GM23338 (cell line): ENCODE results near the gene MED16. TPM values are rescaled to one million over a fixed set of nuclear protein-coding genes. Genes with fewer than 3 reads are reported as not detected.
"Not testable (repeated sequence)": the region's sequence is repeated elsewhere in the genome, so short reads cannot be mapped to it uniquely, and the experiment has no call there.

ENCODE experiments used
- ATAC-seq: fragments of 200-7000 bp; cut with Tn5 transposase; 3 replicates; pipeline ENCODE4 v1.9.1; 2020
- DNase-seq: peaks from one replicate; pipeline ENCODE4 v3.0.0-alpha.2; 2015; ENCODE audit warnings: low spot score
- H2AFZ ChIP-seq: fragments of 200-600 bp; sonication (generic); 2 replicates; pipeline ENCODE4 v1.8.0; 2016; ENCODE audit warnings: antibody characterized with exemption, mild to moderate bottlenecking, moderate library complexity
- H3F3A ChIP-seq: fragments of 200-600 bp; sonication (generic); replicated peaks from 2 replicates; pipeline ENCODE4 v1.8.0; 2017; ENCODE audit warnings: antibody characterized with exemption, mixed run types, low read depth
- H3K27ac ChIP-seq: fragments of 200-600 bp; sonication (generic); 2 replicates; pipeline ENCODE4 v1.6.1; 2016; ENCODE audit warnings: low read depth
- H3K27me3 ChIP-seq: fragments of 200-600 bp; sonication (generic); 2 replicates; pipeline ENCODE4 v1.8.0; 2016; ENCODE audit warnings: mild to moderate bottlenecking, mixed run types, moderate library complexity; ENCODE audit not compliant: insufficient read depth
- H3K36me3 ChIP-seq: fragments of 200-600 bp; sonication (generic); 2 replicates; pipeline ENCODE4 v1.8.0; 2016; ENCODE audit warnings: mild to moderate bottlenecking; ENCODE audit not compliant: insufficient read depth
- H3K4me1 ChIP-seq: fragments of 200-600 bp; sonication (generic); 2 replicates; pipeline ENCODE4 v1.8.0; 2016; ENCODE audit warnings: mild to moderate bottlenecking, moderate library complexity; ENCODE audit not compliant: insufficient read depth
- H3K4me2 ChIP-seq: fragments of 200-600 bp; sonication (generic); 2 replicates; pipeline ENCODE4 v1.7.1; 2017; ENCODE audit warnings: mixed run types
- H3K4me3 ChIP-seq: fragments of 200-600 bp; sonication (generic); 2 replicates; pipeline ENCODE4 v1.6.1; 2016; ENCODE audit warnings: mixed run types
- H3K79me2 ChIP-seq: fragments of 200-600 bp; sonication (generic); replicated peaks from 2 replicates; pipeline ENCODE4 v1.8.0; 2017; ENCODE audit warnings: mild to moderate bottlenecking; ENCODE audit not compliant: insufficient read depth
- H3K9me2 ChIP-seq: fragments of 200-600 bp; sonication (generic); 2 replicates; pipeline ENCODE4 v1.8.0; 2017; ENCODE audit not compliant: insufficient read depth
- H4K20me1 ChIP-seq: fragments of 200-600 bp; sonication (generic); replicated peaks from 2 replicates; pipeline ENCODE4 v1.8.0; 2017; ENCODE audit warnings: mild to moderate bottlenecking; ENCODE audit not compliant: insufficient read depth
- H3K27ac Mint-ChIP-seq: 2 replicates; pipeline ENCODE4 v1.8.0; 2020; ENCODE audit warnings: inconsistent platforms, mild to moderate bottlenecking, moderate library complexity, mixed read lengths
- H3K27me3 Mint-ChIP-seq: 3 replicates; pipeline ENCODE4 v1.8.0; 2022; ENCODE audit warnings: low read depth, mild to moderate bottlenecking, moderate library complexity, mixed read lengths, inconsistent platforms; ENCODE audit not compliant: insufficient read depth, poor library complexity
- H3K36me3 Mint-ChIP-seq: 3 replicates; pipeline ENCODE4 v1.8.0; 2021; ENCODE audit warnings: low read depth, mild to moderate bottlenecking, inconsistent platforms, moderate library complexity, mixed read lengths
- H3K4me1 Mint-ChIP-seq: 3 replicates; pipeline ENCODE4 v1.8.0; 2020; ENCODE audit warnings: mild to moderate bottlenecking, inconsistent platforms, mixed read lengths
- H3K4me3 Mint-ChIP-seq: 3 replicates; pipeline ENCODE4 v1.8.0; 2021; ENCODE audit warnings: moderate library complexity, mild to moderate bottlenecking, inconsistent platforms, mixed read lengths
- H3K9me3 Mint-ChIP-seq: 3 replicates; pipeline ENCODE4 v1.8.0; 2020; ENCODE audit warnings: moderate library complexity, mild to moderate bottlenecking, inconsistent platforms, mixed read lengths
- EZH2 ChIP-seq: fragments of 200-600 bp; sonication (generic); IDR thresholded peaks from one replicate; pipeline ENCODE4 v1.8.0; 2017; ENCODE audit warnings: antibody characterized with exemption, mild to moderate bottlenecking, low read depth; ENCODE audit not compliant: unreplicated experiment
- NANOG ChIP-seq: IDR thresholded peaks from 2 replicates; pipeline ENCODE4 v1.6.1; 2016; ENCODE audit warnings: antibody characterized with exemption, borderline replicate concordance
- STAT1 ChIP-seq: IDR thresholded peaks from one replicate; pipeline ENCODE4 v1.6.1; 2016; ENCODE audit warnings: antibody characterized with exemption; ENCODE audit not compliant: unreplicated experiment
- polyA plus RNA-seq: library from polyadenylated mRNA; unstranded; fragments of >200 nt; fragmentation: Nextera tagmentation; extraction: Ambion mirVana; gene quantifications from 2 replicates; pipeline ENCODE4 v1.2.1, GENCODE V29; 2016
- small RNA-seq: library from RNA; depleted of rRNA; stranded (forward); fragments of <200 nt; gene quantifications from one replicate; pipeline ENCODE3, GENCODE V24; 2014; ENCODE audit warnings: low replicate concordance
- total RNA-seq: library from RNA; depleted of rRNA; stranded (reverse); fragments of >200 nt; shearing (Covaris generic); gene quantifications from 2 replicates; pipeline ENCODE4 v1.2.3, GENCODE V29; 2014; rRNA removed
- TF ChIP-seq, protein P1 (sequence below): fragments of 250-450 bp; sonication (Bioruptor Pico); IDR thresholded peaks from 2 replicates; pipeline ENCODE4 v1.5.0; 2020; ENCODE audit warnings: mild to moderate bottlenecking, moderate library complexity
- TF ChIP-seq, protein P2 (sequence below): IDR thresholded peaks from 2 replicates; pipeline ENCODE4 v1.6.1; 2016; ENCODE audit warnings: antibody characterized with exemption

The MED16 gene
- total and polyA plus RNA-seq, 2 experiments from 2014 or later, result 52.7 to 73.6 TPM

DNA sequence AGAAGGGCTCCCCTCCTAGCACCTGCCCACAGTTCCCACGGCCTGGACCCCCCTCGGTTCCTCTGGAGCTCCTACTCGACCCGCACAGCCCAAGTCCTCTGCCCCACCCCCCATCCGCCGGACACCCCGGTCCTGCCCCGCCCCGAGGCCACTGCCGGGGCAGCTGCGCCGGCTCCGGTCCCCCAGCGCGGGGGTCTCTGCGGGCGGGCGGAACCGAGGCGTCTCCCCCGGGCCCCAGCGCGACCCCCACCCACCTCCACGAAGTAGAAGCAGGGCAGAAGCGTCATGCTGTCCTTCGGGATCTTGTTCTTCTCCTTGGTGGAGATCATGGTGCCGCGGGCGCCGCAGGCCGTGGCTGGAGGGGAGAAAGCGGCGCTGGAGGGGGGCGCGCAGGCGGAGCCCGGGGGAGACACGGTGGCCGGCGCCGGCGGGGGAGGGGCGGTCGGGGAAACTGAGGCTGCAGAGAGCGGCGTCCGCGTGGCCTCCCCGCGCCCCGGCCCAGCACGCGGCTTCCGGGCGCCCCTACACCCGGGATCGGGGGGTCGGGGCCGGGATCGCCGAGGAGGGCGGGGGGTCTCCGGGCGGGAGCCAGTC lies 71.7 kb downstream of the MED16 start (continued):
- TF ChIP-seq, protein P1, sequence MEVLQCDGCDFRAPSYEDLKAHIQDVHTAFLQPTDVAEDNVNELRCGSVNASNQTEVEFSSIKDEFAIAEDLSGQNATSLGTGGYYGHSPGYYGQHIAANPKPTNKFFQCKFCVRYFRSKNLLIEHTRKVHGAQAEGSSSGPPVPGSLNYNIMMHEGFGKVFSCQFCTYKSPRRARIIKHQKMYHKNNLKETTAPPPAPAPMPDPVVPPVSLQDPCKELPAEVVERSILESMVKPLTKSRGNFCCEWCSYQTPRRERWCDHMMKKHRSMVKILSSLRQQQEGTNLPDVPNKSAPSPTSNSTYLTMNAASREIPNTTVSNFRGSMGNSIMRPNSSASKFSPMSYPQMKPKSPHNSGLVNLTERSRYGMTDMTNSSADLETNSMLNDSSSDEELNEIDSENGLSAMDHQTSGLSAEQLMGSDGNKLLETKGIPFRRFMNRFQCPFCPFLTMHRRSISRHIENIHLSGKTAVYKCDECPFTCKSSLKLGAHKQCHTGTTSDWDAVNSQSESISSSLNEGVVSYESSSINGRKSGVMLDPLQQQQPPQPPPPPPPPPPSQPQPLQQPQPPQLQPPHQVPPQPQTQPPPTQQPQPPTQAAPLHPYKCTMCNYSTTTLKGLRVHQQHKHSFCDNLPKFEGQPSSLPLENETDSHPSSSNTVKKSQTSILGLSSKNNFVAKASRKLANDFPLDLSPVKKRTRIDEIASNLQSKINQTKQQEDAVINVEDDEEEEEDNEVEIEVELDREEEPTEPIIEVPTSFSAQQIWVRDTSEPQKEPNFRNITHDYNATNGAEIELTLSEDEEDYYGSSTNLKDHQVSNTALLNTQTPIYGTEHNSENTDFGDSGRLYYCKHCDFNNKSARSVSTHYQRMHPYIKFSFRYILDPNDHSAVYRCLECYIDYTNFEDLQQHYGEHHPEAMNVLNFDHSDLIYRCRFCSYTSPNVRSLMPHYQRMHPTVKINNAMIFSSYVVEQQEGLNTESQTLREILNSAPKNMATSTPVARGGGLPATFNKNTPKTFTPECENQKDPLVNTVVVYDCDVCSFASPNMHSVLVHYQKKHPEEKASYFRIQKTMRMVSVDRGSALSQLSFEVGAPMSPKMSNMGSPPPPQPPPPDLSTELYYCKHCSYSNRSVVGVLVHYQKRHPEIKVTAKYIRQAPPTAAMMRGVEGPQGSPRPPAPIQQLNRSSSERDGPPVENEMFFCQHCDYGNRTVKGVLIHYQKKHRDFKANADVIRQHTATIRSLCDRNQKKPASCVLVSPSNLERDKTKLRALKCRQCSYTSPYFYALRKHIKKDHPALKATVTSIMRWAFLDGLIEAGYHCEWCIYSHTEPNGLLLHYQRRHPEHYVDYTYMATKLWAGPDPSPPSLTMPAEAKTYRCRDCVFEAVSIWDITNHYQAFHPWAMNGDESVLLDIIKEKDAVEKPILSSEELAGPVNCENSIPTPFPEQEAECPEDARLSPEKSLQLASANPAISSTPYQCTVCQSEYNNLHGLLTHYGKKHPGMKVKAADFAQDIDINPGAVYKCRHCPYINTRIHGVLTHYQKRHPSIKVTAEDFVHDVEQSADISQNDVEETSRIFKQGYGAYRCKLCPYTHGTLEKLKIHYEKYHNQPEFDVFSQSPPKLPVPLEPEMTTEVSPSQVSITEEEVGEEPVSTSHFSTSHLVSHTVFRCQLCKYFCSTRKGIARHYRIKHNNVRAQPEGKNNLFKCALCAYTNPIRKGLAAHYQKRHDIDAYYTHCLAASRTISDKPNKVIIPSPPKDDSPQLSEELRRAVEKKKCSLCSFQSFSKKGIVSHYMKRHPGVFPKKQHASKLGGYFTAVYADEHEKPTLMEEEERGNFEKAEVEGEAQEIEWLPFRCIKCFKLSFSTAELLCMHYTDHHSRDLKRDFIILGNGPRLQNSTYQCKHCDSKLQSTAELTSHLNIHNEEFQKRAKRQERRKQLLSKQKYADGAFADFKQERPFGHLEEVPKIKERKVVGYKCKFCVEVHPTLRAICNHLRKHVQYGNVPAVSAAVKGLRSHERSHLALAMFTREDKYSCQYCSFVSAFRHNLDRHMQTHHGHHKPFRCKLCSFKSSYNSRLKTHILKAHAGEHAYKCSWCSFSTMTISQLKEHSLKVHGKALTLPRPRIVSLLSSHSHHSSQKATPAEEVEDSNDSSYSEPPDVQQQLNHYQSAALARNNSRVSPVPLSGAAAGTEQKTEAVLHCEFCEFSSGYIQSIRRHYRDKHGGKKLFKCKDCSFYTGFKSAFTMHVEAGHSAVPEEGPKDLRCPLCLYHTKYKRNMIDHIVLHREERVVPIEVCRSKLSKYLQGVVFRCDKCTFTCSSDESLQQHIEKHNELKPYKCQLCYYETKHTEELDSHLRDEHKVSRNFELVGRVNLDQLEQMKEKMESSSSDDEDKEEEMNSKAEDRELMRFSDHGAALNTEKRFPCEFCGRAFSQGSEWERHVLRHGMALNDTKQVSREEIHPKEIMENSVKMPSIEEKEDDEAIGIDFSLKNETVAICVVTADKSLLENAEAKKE, result no peak
- TF ChIP-seq EZH2 (no peak), STAT1 (no peak), NANOG (no peak)
- TF ChIP-seq, protein P2, sequence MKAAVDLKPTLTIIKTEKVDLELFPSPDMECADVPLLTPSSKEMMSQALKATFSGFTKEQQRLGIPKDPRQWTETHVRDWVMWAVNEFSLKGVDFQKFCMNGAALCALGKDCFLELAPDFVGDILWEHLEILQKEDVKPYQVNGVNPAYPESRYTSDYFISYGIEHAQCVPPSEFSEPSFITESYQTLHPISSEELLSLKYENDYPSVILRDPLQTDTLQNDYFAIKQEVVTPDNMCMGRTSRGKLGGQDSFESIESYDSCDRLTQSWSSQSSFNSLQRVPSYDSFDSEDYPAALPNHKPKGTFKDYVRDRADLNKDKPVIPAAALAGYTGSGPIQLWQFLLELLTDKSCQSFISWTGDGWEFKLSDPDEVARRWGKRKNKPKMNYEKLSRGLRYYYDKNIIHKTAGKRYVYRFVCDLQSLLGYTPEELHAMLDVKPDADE, result no peak

DNA sequence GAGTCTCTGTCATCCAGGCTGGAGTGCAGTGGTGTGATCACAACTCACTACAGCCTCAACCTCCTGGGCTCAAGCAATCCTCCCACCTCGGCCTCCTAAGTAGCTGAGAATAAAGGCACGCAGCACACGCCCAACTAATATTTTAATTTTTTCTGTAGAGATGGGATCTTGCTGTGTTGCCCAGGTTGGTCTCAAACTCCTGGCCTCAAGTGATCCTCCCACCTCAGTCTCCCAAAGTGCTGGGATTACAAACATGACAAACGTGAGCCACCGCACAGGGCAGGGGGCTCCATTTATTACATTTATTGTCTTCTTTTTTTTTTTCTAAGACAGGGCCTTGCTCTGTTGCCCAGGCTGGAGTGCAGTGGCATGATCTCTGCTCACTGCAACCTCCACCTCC lies 72.8 kb downstream of the MED16 start:
- not testable (repeated sequence) for H2AFZ ChIP-seq, H3K36me3 ChIP-seq, ATAC-seq, H4K20me1 ChIP-seq, DNase-seq, H3K9me3 Mint-ChIP-seq, H3K27ac ChIP-seq, H3F3A ChIP-seq, H3K27ac Mint-ChIP-seq, H3K4me1 Mint-ChIP-seq, H3K9me2 ChIP-seq, H3K4me1 ChIP-seq, H3K27me3 ChIP-seq
- Histone ChIP-seq H3K4me2 (peak overlapping the region; percentile 65; the same call in 1 of the 2 replicates), H3K79me2 (peaks cover 23% of the 10 kb centered on the region), H3K4me3 (peak overlapping the region; percentile 84; the same call in 1 of the 2 replicates)
- peak overlapping the region; percentile 29; the same call in 2 of the 3 replicates for H3K4me3 Mint-ChIP-seq
- peaks cover 11% of the 10 kb centered on the region for H3K27me3 Mint-ChIP-seq
- peaks cover 17% of the 10 kb centered on the region for H3K36me3 Mint-ChIP-seq

Small RNA genes lying within 50 kb of the gene (small RNA-seq; reads per million reads assigned to genes)
- gene RNU6-9, result 8.5 reads per million, percentile 96 among the genes with 10 or more reads in this experiment

Other genes starting within 250 kb of the MED16 start
- gene RNF126, start 230.0 kb downstream of the MED16 start, total RNA-seq, result 80.5 and 112 TPM in 2 replicates
- 91.7 and 95.7 TPM in 2 replicates for gene RNF126, start 230.0 kb downstream of the MED16 start, polyA plus RNA-seq
- 10.1 and 12.5 TPM in 2 replicates for gene FSTL3, start 216.8 kb downstream of the MED16 start, total RNA-seq
- gene FSTL3, start 216.8 kb downstream of the MED16 start, polyA plus RNA-seq, result 2.9 and 3.1 TPM in 2 replicates
- not detected in 2 replicates for gene PRSS57, start 197.7 kb downstream of the MED16 start, total RNA-seq
- 0.21 and 0.34 TPM in 2 replicates for gene PRSS57, start 197.7 kb downstream of the MED16 start, polyA plus RNA-seq
- gene PALM, start 184.3 kb downstream of the MED16 start, total RNA-seq, result 21.7 and 26.1 TPM in 2 replicates
- gene PALM, start 184.3 kb downstream of the MED16 start, polyA plus RNA-seq, result 3.8 and 4.8 TPM in 2 replicates
- gene MISP, start 142.1 kb downstream of the MED16 start, total RNA-seq, result 0.23 and 0.28 TPM in 2 replicates
- 0.27 and 0.40 TPM in 2 replicates for gene MISP, start 142.1 kb downstream of the MED16 start, polyA plus RNA-seq
- gene PTBP1, start 95.7 kb downstream of the MED16 start, total RNA-seq, result 539 and 552 TPM in 2 replicates
- gene PTBP1, start 95.7 kb downstream of the MED16 start, polyA plus RNA-seq, result 632 and 705 TPM in 2 replicates
- 74.7 and 81.1 TPM in 2 replicates for gene PLPPR3, start 71.2 kb downstream of the MED16 start, total RNA-seq
- 13.6 and 14.8 TPM in 2 replicates for gene PLPPR3, start 71.2 kb downstream of the MED16 start, polyA plus RNA-seq
- gene AZU1, start 65.3 kb downstream of the MED16 start, total RNA-seq, result 0.50 and 1.4 TPM in 2 replicates
- gene AZU1, start 65.3 kb downstream of the MED16 start, polyA plus RNA-seq, result 0.30 and 0.78 TPM in 2 replicates
- 0.21 and 2.4 TPM in 2 replicates for gene PRTN3, start 52.2 kb downstream of the MED16 start, total RNA-seq
- 0.68 and 0.87 TPM in 2 replicates for gene PRTN3, start 52.2 kb downstream of the MED16 start, polyA plus RNA-seq
- not detected in 2 replicates for gene ELANE, start 40.9 kb downstream of the MED16 start, total RNA-seq
- not detected in 2 replicates for gene ELANE, start 40.9 kb downstream of the MED16 start, polyA plus RNA-seq
- gene CFD, start 33.5 kb downstream of the MED16 start, total RNA-seq, result 0.90 and 3.5 TPM in 2 replicates
- gene CFD, start 33.5 kb downstream of the MED16 start, polyA plus RNA-seq, result 3.4 and 4.7 TPM in 2 replicates
- not detected in 2 replicates for gene RNU6-9, start 297 bp upstream of the MED16 start, total RNA-seq
- gene RNU6-9, start 297 bp upstream of the MED16 start, polyA plus RNA-seq, result not detected in 2 replicates
- 87.1 and 87.8 TPM in 2 replicates for gene R3HDM4, start 20.0 kb upstream of the MED16 start, total RNA-seq
- gene R3HDM4, start 20.0 kb upstream of the MED16 start, polyA plus RNA-seq, result 76.5 and 87.4 TPM in 2 replicates
- 2.4 and 4.0 TPM in 2 replicates for gene KISS1R, start 24.1 kb upstream of the MED16 start, total RNA-seq
- 0.78 and 1.0 TPM in 2 replicates for gene KISS1R, start 24.1 kb upstream of the MED16 start, polyA plus RNA-seq
- 48.8 and 51.6 TPM in 2 replicates for gene ARID3A, start 32.8 kb upstream of the MED16 start, total RNA-seq
- 33.6 and 36.6 TPM in 2 replicates for gene ARID3A, start 32.8 kb upstream of the MED16 start, polyA plus RNA-seq
- gene WDR18, start 91.2 kb upstream of the MED16 start, total RNA-seq, result 112 and 157 TPM in 2 replicates
- 155 and 156 TPM in 2 replicates for gene WDR18, start 91.2 kb upstream of the MED16 start, polyA plus RNA-seq
- 0.23 and 2.8 TPM in 2 replicates for gene GRIN3B, start 107.2 kb upstream of the MED16 start, total RNA-seq
- gene GRIN3B, start 107.2 kb upstream of the MED16 start, polyA plus RNA-seq, result 0.11 and 0.28 TPM in 2 replicates
- gene TMEM259, start 127.9 kb upstream of the MED16 start, total RNA-seq, result 144 and 196 TPM in 2 replicates
- gene TMEM259, start 127.9 kb upstream of the MED16 start, polyA plus RNA-seq, result 82.8 and 84.5 TPM in 2 replicates
- not detected in 2 replicates for gene RNU6-2, start 128.3 kb upstream of the MED16 start, total RNA-seq
- gene RNU6-2, start 128.3 kb upstream of the MED16 start, polyA plus RNA-seq, result not detected in 2 replicates
- 392 and 426 TPM in 2 replicates for gene CNN2, start 133.4 kb upstream of the MED16 start, total RNA-seq
- gene CNN2, start 133.4 kb upstream of the MED16 start, polyA plus RNA-seq, result 314 and 330 TPM in 2 replicates
- gene ABCA7, start 146.9 kb upstream of the MED16 start, total RNA-seq, result 18.1 and 22.2 TPM in 2 replicates
- gene ABCA7, start 146.9 kb upstream of the MED16 start, polyA plus RNA-seq, result 27.4 and 30.3 TPM in 2 replicates
- 56.0 and 71.8 TPM in 2 replicates for gene ARHGAP45, start 174.0 kb upstream of the MED16 start, total RNA-seq
- gene ARHGAP45, start 174.0 kb upstream of the MED16 start, polyA plus RNA-seq, result 24.7 and 28.3 TPM in 2 replicates
- gene POLR2E, start 202.2 kb upstream of the MED16 start, total RNA-seq, result 257 and 303 TPM in 2 replicates
- gene POLR2E, start 202.2 kb upstream of the MED16 start, polyA plus RNA-seq, result 254 and 286 TPM in 2 replicates
- gene GPX4, start 210.8 kb upstream of the MED16 start, total RNA-seq, result 284 and 351 TPM in 2 replicates
- gene GPX4, start 210.8 kb upstream of the MED16 start, polyA plus RNA-seq, result 543 and 573 TPM in 2 replicates